Ishikawa (cell line): ENCODE measurements around the gene C20orf173.

ENCODE experiments used
- CEBPB ChIP-seq: IDR thresholded peaks from 2 replicates; pipeline ENCODE4 v1.6.1; 2012
- CREB1 ChIP-seq: IDR thresholded peaks from 2 replicates; pipeline ENCODE4 v1.6.1; 2012; ENCODE audit warnings: low read depth
- EP300 ChIP-seq: IDR thresholded peaks from 2 replicates; pipeline ENCODE4 v1.6.1; 2012; ENCODE audit warnings: borderline replicate concordance
- FOXM1 ChIP-seq: IDR thresholded peaks from 2 replicates; pipeline ENCODE4 v1.6.1; 2012; ENCODE audit warnings: low read depth, borderline replicate concordance
- MAX ChIP-seq: IDR thresholded peaks from 2 replicates; pipeline ENCODE4 v1.6.1; 2012
- NFIC ChIP-seq: IDR thresholded peaks from 2 replicates; pipeline ENCODE4 v1.6.1; 2012
- REST ChIP-seq: IDR thresholded peaks from 2 replicates; pipeline ENCODE4 v1.6.1; 2012; ENCODE audit warnings: low read depth, mild to moderate bottlenecking
- TAF1 ChIP-seq: IDR thresholded peaks from 2 replicates; pipeline ENCODE4 v1.6.1; 2012; ENCODE audit warnings: low read depth, mild to moderate bottlenecking
- TCF12 ChIP-seq: IDR thresholded peaks from 2 replicates; pipeline ENCODE4 v1.6.1; 2012; ENCODE audit warnings: low read depth
- TEAD4 ChIP-seq: IDR thresholded peaks from 2 replicates; pipeline ENCODE4 v1.6.1; 2012
- USF1 ChIP-seq: IDR thresholded peaks from 2 replicates; pipeline ENCODE4 v1.6.1; 2012
- YY1 ChIP-seq: IDR thresholded peaks from 2 replicates; pipeline ENCODE4 v1.6.1; 2012; ENCODE audit warnings: low read depth

GRCh38 chr20:35564905-35565304, 35.5 kb upstream of the C20orf173 start:
- TF ChIP-seq TEAD4 (no peak), FOXM1 (no peak), MAX (no peak), TAF1 (no peak), CEBPB (no peak), YY1 (no peak), REST (no peak), NFIC (no peak), USF1 (no peak), EP300 (no peak), TCF12 (no peak), CREB1 (no peak)
